Measurements from ENCODE around the gene TPSD1. TPM values are rescaled to one million over a fixed set of nuclear protein-coding genes. Genes with fewer than 3 reads are reported as not detected.
"Not testable (repeated sequence)": the region's sequence is repeated elsewhere in the genome, so short reads cannot be mapped to it uniquely, and the experiment has no call there.

TPSD1 gene
- total RNA-seq, 1 donor from 2014 or later = 0.54 TPM

GRCh38 chr16:1232049-1232748 lies 23.7 kb upstream of the TPSD1 start:
- intact Hi-C loops (cut with DNase I); DNase-seq (ENCODE audit: missing footprints): not testable (repeated sequence)
- peak; percentile 27 for ATAC-seq

- peak; percentile 59 for ATAC-seq
- DNase-seq (ENCODE audit: missing footprints); intact Hi-C loops (cut with DNase I): not testable (repeated sequence)
Observed at GRCh38 chr16:1236659-1237058, 19.2 kb upstream of the TPSD1 start.

DNA sequence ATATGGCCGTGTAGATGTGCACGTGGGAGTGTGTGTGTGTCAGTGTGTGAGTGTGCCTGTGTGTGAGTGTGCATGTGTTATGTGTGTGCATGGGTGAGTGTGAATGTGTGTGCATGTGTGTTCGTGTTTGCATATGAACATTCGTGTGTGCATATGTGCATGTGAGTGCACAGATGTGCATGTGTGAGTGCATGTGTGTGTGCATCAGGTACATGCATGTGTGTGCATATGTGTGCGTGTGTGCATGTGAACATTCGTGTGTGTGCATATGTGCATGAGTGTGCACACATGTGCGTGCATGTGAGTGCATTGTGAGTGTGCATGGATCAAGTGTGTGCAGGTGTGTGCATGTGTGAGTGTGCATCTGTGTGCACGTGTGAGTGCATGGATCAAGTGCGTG lies 17.9 kb upstream of the TPSD1 start:
- DNase-seq (ENCODE audit: missing footprints) (peak; percentile 18), ATAC-seq (no peak)
- intact Hi-C loops (cut with DNase I) = no loop called here

- DNase-seq (ENCODE audit: missing footprints) = peak; percentile 4
Observed at GRCh38 chr16:1238909-1239308, 17.0 kb upstream of the TPSD1 start.

GRCh38 chr16:1239575-1239974 lies 16.3 kb upstream of the TPSD1 start:
- DNase-seq (ENCODE audit: missing footprints) = peak; percentile 28
- ATAC-seq; intact Hi-C loops (cut with DNase I): not testable (repeated sequence)

More at GRCh38 chr16:1238909-1239308, 17.0 kb upstream of the TPSD1 start:
- intact Hi-C loops (cut with DNase I); ATAC-seq: not testable (repeated sequence)

- peak; percentile 15 for DNase-seq (ENCODE audit: missing footprints)
- ATAC-seq; intact Hi-C loops (cut with DNase I): not testable (repeated sequence)
Observed at GRCh38 chr16:1240436-1240835, 15.4 kb upstream of the TPSD1 start, which contains the start of gene TPSAB1. Gene TPSAB1, plus strand, starts transcription at chr16:1240705. Its CDS starts 234 bp downstream, at chr16:1240939.

DNA sequence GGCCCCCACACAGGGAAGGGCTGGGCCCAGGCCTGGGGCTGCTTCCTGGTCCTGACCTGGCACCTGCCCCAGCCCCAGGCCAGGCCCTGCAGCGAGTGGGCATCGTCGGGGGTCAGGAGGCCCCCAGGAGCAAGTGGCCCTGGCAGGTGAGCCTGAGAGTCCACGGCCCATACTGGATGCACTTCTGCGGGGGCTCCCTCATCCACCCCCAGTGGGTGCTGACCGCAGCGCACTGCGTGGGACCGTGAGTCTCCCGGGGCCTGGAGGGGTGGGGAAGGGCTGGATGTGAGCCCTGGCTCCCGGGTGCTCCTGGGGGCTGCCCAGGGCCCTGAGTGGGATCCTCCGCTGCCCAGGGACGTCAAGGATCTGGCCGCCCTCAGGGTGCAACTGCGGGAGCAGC lies 14.8 kb upstream of the TPSD1 start:
- peak; percentile 14 for DNase-seq (ENCODE audit: missing footprints)

DNA sequence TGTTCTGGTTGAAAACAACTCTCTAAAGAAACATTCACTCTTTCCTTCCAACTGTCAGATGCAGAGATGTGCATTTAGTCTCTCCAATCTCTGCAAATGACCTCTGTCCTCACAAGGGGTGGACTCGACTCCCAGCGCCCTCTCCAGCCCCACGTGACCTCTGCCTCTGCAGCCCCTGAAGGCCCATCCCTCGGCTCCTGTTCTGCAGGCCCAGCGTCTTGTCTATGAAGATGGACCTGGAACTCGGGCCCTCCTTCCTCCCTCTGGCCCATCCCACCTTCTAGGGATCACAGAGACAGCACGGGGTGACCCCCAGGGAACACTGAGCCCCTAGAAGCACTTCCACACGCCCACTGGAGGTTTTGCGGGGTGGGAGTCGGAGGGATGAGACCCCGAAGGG lies 12.5 kb upstream of the TPSD1 start:
- intact Hi-C loops (cut with DNase I) = not testable (repeated sequence)

More for the DNA sequence above, 14.8 kb upstream of the TPSD1 start:
- ATAC-seq; intact Hi-C loops (cut with DNase I): not testable (repeated sequence)

GRCh38 chr16:1243907-1244850 lies 11.7 kb upstream of the TPSD1 start:
- ATAC-seq = peak; percentile 34
- intact Hi-C loops (cut with DNase I) = not testable (repeated sequence)
- peak; percentile 2 for DNase-seq (ENCODE audit: missing footprints)

More for the DNA sequence above, 12.5 kb upstream of the TPSD1 start:
- not testable (repeated sequence) for ATAC-seq
- DNase-seq (ENCODE audit: missing footprints) = peak; percentile 20

GRCh38 chr16:1244881-1245280 lies 11.0 kb upstream of the TPSD1 start:
- intact Hi-C loops (cut with DNase I) = no loop called here
- no peak for ATAC-seq
- DNase-seq (ENCODE audit: missing footprints) = no peak

GRCh38 chr16:1245452-1246020 lies 10.3 kb upstream of the TPSD1 start:
- intact Hi-C loops (cut with DNase I) = no loop called here
- DNase-seq (ENCODE audit: missing footprints) (no peak), ATAC-seq (no peak)

- DNase-seq (ENCODE audit: missing footprints); ATAC-seq; intact Hi-C loops (cut with DNase I): not testable (repeated sequence)
Observed at GRCh38 chr16:1247903-1248537, 7.8 kb upstream of the TPSD1 start.

- intact Hi-C loops (cut with DNase I); DNase-seq (ENCODE audit: missing footprints): not testable (repeated sequence)
- ATAC-seq = peak; percentile 47
Observed at GRCh38 chr16:1249031-1249755, 6.7 kb upstream of the TPSD1 start.

DNA sequence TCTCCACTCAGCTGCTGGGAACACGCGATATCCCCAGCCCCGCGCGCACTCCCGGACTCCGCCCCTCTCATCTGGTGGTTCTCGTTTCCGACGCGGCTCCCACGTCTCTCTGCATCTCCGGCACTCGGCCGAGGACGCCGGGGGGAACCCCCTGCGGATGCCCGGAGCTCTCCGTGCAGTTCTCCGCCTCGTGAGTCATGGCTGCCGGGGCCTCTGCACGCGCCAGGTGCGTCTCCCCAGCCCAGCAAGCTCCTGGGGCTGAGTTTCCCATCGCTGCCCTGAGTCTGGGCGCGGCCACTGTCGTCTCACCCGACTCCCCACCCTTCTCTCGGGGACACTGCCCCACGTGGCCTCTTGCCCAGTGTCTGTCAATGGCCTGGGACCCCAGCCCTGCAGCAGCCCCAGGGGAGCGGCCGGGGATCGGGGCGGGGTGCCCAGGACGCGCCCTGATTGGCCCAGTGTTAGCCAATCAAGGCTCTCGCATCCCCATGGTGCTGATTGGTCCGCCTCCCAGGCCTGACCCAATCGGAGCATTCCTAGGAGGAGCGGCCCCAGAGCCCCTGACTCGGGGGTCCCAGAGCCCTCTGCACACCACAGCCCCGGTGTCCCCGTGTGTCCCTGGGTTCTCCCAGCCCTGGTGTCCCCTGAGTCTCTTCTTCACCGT lies 2.0 kb upstream of the TPSD1 start:
- DNase-seq (ENCODE audit: missing footprints); intact Hi-C loops (cut with DNase I): not testable (repeated sequence)
- peak; percentile 23 for ATAC-seq

DNA sequence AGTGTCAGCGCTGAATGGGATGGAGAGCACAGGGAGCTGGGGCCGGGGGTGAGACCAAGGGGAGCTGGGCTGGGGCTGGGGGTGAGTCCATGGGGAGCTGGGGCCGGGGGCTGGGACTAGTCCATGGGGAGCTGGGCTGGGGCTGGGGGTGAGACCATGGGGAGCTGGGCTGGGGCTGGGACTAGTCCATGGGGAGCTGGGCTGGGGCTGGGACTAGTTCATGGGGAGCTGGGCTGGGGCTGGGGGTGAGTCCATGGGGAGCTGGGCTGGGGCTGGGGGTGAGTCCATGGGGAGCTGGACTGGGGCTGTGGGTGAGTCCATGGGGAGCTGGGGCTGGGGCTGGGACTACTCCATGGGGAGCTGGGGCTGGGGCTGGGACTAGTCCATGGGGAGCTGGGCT lies 1.0 kb upstream of the TPSD1 start:
- intact Hi-C loops (cut with DNase I); DNase-seq (ENCODE audit: missing footprints); ATAC-seq: not testable (repeated sequence)

GRCh38 chr16:1256296-1256873 lies 516 bp downstream of the TPSD1 start:
- DNase-seq (ENCODE audit: missing footprints) (peak; percentile 65), ATAC-seq (peak; percentile 18)
- intact Hi-C loops (cut with DNase I) = not testable (repeated sequence)

- DNase-seq (ENCODE audit: missing footprints) (peak; percentile 48), ATAC-seq (no peak)
- intact Hi-C loops (cut with DNase I) = no loop called here
Observed at GRCh38 chr16:1256874-1257322, 1.0 kb downstream of the TPSD1 start.
